GM20431 (cell line): ENCODE results near the gene HOXA10.

ENCODE experiments used
- in situ Hi-C: fragments of 300-500 bp; cut with MseI, MboI; formaldehyde crosslinking; loops from one replicate; pipeline ENCODE4 v1.15.0; 2020; ENCODE audit warnings: low sequenced_read_pairs; ENCODE audit not compliant: unreplicated experiment

HOXA10 gene

GRCh38 chr7:27141137-27141922, 32.8 kb downstream of the HOXA10 start:
- in situ Hi-C loops = no loop called here

GRCh38 chr7:27140126-27140857, 33.8 kb downstream of the HOXA10 start:
- in situ Hi-C loops = no loop called here

- in situ Hi-C loops = no loop called here
Measured at GRCh38 chr7:27139334-27140125, 34.6 kb downstream of the HOXA10 start.

DNA sequence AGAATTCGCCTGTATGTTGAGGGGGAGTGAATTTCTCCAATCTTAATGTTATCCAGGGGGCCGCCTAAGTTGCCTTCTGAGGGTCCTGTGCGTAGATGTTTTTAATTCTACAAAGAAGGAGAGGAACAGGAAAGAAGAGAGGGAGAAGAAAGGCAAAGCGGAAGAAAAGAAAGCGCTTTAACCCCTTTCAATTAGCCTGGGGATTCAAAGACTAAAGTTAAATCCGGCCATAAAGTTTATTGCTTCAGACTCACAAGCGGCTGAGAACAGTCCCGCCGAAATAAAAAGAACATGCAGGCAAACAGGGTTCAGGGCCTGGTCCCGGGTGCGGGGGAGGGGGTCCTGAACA, 35.2 kb downstream of the HOXA10 start:
- in situ Hi-C loops = no loop called here

- in situ Hi-C loops = no loop called here
Measured at GRCh38 chr7:27138472-27138871, 35.6 kb downstream of the HOXA10 start.

GRCh38 chr7:27137640-27138315, 36.3 kb downstream of the HOXA10 start:
- in situ Hi-C loops = no loop called here

DNA sequence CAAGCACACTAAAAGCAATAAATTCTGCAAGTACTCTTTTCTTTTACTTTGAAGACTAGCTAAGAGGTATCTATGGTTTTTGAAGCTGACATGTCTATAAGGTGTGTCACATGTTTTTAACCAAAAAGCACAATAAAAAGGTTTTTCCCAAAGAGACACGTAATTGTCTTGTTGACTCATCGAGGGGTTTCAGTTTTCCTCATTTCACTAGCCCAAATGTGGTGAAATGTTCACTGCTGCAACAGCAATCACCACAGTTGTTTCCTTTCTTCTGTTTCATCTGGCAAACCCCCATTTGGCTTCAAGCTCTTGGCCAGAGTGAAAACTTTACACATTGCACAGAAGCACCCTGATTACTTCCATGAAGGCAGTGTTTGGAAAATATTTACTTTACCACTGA, 39.7 kb downstream of the HOXA10 start:
- in situ Hi-C loops = no loop called here

DNA sequence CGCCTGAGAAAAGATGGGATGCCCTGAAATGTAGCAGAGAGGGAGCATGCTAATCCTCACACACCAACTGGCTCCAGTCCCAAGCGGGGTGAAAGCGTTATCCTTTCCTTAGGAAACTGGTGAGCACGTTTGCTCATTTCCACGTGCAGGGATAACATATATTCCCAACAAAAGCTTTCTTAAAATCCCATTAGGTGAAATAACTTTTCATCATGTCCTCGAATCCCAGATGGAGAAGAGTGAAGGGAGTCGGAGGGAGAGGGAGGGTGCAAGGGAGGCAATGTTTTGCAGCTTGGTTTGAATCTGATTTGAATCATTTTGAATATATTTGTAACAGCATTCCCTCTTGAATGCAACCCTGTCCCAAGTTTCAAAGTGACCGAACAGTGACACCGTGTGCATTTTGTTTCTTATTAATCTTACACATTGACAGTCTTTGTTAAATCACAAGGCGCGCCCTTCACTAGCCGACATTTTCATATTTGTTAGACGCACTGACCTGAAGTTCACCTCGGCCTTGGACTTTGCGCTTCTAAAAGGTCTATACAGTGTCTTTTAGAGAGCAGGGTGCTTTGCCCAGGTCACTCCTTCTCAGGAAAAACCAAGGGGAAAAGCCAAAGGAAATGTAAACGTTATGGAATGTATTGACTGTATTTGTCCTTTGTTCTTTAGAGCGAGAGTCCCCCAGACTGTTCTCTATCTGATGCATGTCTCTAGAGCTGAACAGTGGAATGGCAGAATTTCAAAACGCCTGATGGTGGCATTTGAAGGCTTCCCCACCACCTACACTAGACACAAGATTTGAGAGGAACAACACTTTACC, 40.5 kb downstream of the HOXA10 start:
- in situ Hi-C loops = no loop called here

GRCh38 chr7:27132978-27133377, 41.1 kb downstream of the HOXA10 start:
- in situ Hi-C loops = no loop called here

- in situ Hi-C loops = no loop called here
Measured at GRCh38 chr7:27132214-27132613, 41.9 kb downstream of the HOXA10 start.

GRCh38 chr7:27131390-27131819, 42.7 kb downstream of the HOXA10 start:
- in situ Hi-C loops = no loop called here

DNA sequence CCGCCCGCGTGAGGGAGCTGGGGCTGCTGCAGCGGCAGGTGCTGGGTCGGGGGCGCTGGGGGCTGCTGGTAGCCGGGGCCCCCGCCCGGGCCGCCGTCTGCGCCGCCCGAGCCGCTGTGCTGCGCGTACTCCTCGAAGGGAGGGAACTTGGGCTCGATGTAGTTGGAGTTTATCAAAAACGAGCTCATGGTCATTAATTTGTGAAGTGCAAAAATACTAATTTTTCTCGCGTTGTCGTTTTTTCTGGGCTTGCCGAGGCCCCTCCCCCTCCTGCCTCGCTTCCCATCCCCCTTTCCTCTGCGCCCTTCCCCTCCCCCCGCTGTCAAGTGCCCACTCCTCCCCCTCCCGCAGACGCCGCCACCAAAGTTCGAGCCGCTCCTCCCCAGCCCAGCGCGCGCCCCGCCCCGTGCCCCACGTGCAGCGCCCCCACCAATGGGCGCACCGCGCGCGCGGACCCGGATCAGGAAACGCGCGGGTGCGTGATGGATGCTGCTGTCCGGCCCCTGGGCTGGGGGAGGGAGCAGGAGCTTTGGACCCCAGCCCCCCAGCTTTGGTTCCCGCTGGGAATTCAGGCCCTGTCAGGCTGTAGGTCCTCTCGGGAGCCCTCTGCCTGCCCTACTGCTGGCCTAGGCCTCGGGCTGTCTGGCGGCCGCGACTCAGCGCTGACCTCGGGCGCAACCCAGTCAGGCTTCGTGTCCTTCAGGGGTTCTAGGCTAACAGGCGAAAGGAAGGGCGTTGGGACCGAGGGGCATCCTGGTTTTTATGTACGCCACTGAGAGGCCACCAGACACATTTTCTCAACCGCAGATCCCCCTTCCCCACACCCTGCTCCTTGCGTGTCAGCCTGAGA, 43.4 kb downstream of the HOXA10 start, which contains the start of gene HOXA4:
Gene HOXA4, minus strand, starts transcription at position 218 of the 850 bp plus-strand sequence. Its CDS starts 24 bp downstream, at position 194.
- in situ Hi-C loops = no loop called here

DNA sequence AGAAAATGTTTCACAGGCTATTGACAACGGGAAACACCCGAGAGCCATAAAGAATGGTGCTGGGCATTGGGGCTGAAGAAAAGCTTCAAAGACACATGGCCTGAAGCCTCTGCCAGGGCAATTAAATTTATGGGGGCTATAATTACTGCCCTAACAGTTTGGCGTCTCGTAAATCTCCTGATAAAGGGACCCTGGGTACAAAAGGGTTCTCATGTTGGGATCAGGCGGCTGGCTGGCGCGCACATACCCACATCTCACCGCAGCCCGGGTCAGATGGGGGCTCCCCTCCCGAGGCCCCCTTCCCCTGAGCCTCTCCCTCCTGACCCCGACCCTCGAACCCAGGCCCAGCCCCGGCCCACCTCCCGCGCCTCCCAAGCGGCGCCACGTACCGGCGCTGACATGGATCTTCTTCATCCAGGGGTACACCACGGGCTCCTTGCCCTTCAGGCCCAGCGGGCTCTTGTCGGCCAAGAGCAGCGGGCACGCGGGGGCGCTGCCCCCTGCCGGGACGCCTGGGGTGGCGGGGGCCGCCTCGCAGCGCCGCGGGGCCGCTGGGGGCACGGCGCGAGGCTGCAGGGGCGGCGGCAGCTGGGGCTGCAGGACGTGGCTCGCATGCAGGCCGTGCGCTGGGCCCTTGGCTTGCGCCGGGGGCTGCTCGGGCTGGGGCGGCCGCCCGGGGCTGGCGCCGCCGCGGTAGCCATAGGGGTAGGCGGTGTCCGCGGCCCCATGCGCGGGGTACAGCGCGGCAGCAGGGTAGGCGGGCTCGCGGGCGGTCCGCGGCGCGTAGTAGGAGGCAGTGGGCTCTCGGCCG, 44.2 kb downstream of the HOXA10 start:
- in situ Hi-C loops = no loop called here

GRCh38 chr7:27128776-27129728, 45.1 kb downstream of the HOXA10 start:
- in situ Hi-C loops = no loop called here

- in situ Hi-C loops = no loop called here
Measured at GRCh38 chr7:27128034-27128433, 46.1 kb downstream of the HOXA10 start.

DNA sequence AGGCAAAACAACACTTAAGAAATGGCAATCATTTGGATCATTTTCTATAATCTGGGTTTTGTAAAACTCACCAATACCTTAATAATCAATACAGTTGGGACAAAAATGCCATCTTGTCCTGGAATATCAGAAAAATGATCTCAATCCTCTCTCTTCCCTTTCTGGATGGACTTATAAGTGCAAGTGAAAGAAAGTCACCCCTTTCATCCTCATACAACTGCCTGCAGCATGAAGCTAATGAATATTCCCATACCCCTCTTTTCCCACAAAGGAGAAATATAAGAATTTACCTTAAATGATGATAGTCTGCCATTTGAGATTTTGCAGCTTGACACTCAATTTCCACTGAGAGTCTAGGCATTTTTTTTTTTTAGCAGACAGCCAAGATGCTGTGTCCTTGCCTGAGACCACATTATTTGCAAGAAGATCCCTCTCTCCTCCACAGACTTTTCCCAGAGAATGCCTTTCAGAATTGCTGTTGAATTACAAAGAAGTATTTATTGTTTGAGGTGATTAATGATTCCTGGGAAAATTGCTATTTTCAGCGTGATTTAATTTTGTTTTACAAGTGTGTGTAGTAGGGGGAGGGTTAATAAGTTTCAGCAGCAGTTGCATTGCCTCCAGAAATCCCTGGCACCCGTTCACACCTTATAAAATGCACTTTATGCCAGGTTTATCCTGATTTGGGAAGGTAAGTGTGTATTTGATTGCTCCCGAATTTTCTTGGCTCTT, 47.4 kb downstream of the HOXA10 start:
- in situ Hi-C loops = no loop called here
